ENCODE results near the gene FBH1.

FBH1 gene

GRCh38 chr10:5981529-5981928, 91.5 kb downstream of the FBH1 start:
- DNase-seq (ENCODE audit: low spot score), result no peak

DNA sequence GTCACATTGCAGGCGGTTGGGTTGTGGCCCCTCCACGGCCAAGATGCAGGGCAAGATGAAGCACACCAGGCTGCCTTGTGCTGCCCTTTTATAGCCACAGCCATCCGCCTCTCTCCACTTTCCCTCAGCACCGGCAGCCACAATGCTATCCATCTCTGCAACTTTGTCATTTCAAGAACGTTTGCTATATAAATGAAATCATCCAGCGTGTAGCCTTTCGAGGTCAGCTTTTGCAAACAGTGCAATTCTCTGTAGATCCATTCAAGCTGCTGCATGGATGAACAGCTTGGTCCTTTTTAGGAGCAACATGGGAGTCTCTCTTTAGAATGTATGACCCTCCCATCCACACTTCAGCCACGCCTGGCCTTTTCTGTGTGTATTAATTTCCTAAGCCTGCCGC, 93.7 kb downstream of the FBH1 start:
- DNase-seq (ENCODE audit: low spot score), result no peak

- no peak for DNase-seq (ENCODE audit: low spot score)
These were observed 95.0 kb downstream of the FBH1 start for GRCh38 chr10:5985029-5985428.
